ENCODE data around the gene RAD51B. TPM values are rescaled to one million over a fixed set of nuclear protein-coding genes. Genes with fewer than 3 reads are reported as not detected.

The RAD51B gene
- total and polyA plus RNA-seq, 9 of the 15 experiments (the other 6 are each of a cell fraction or from before 2014, with no cell fraction given): 8.5 to 17.3 (median 11.3) TPM

DNA sequence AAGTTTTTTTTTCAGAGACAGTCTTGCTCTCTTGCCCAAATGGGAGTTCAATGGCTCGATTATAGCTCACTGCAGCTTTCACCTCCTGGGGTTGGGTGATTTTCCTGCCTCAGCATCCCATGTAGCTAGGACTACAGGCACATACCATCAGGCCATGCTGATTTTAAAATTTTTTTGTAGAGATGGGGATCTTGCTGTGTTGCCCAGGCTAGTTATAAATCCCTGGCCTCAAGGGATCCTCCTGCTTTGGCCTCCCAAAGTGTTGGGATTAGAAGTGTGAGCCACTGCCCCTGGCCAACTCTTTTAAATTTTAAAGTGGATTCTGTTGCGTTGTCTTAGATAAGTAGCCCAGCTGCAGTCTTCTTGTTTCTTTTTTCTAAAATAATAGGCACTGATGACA lies 115.8 kb downstream of the RAD51B start:
- POLR2A ChIA-PET: no interaction called here
- Histone ChIP-seq H3K27me3 (ENCODE audit: control insufficient read depth in 2 of 2, insufficient read depth in 2 of 2, low read length in 2 of 2) (no peaks in the 10 kb centered on the region), H3K9me3 (replicated peaks; ENCODE audit: control insufficient read depth, insufficient read depth, low read depth, low read length) (no peaks in the 10 kb centered on the region), H3K9me1 (ENCODE audit: control insufficient read depth, insufficient read depth, low read length) (no peaks in the 10 kb centered on the region), H3K4me2 (ENCODE audit: insufficient read depth, low read length) (no peak overlapping the region), H3K9ac (ENCODE audit: insufficient read depth in 1 of 2, low read depth in 2 of 2, low read length in 2 of 2) (no peak overlapping the region), H2AFZ (ENCODE audit: low read depth, low read length) (no peak overlapping the region), H3K36me3 (ENCODE audit: control insufficient read depth, insufficient read depth, low read length) (no peaks in the 10 kb centered on the region), H3K4me1 (replicated peaks in 1 of 2; ENCODE audit: control insufficient read depth in 2 of 2, insufficient read depth in 2 of 2, low read length in 2 of 2) (no peaks in the 10 kb centered on the region; a peak in 1 of 5 replicates), H3K27ac (ENCODE audit: extremely low read depth, low read depth, low read length) (no peak overlapping the region), H4K20me1 (replicated peaks; ENCODE audit: control insufficient read depth, insufficient read depth, low read length) (0 out of 2 replicates have a peak, but pooled peaks cover 3% of the 10 kb centered on the region), H3K4me3 (no peak overlapping the region), H3K79me2 (ENCODE audit: control insufficient read depth, insufficient read depth, low read length) (no peaks in the 10 kb centered on the region)
- intact Hi-C loops (cut with micrococcal nuclease) (no loop called here), in situ Hi-C loops (cut with MboI) (loop anchor here (10.0 kb wide), 1 partner anchor 889 kb away; no protein-coding TSS in a partner anchor)
- 83% methylated on average over 1 of the region's 2 CpGs for WGBS (ENCODE audit: insufficient coverage, low coverage, missing lambda C conversion rate)
- no TSS peak for BruUV-seq (replicated peaks)
- CTCF ChIA-PET (ENCODE audit: low intra/inter-chr PET ratio): no interaction called here
- FAIRE-seq (no peak), ATAC-seq (no peak), DNase-seq (ENCODE audit: extremely low read depth in 1 of 4, low spot score in 3 of 4) (no peak)
- TF ChIP-seq ZNF174 (CRISPR knock-in tag; IDR thresholded peaks at IDR 0.05): no peak
- TF ChIP-seq MYC (IDR thresholded peaks at IDR 0.05; ENCODE audit: low read depth, low read length): no peak
- TF ChIP-seq MYC (CRISPR knock-in tag; IDR thresholded peaks at IDR 0.05; ENCODE audit: borderline replicate concordance, low read depth): no peak
- TF ChIP-seq, protein P1, sequence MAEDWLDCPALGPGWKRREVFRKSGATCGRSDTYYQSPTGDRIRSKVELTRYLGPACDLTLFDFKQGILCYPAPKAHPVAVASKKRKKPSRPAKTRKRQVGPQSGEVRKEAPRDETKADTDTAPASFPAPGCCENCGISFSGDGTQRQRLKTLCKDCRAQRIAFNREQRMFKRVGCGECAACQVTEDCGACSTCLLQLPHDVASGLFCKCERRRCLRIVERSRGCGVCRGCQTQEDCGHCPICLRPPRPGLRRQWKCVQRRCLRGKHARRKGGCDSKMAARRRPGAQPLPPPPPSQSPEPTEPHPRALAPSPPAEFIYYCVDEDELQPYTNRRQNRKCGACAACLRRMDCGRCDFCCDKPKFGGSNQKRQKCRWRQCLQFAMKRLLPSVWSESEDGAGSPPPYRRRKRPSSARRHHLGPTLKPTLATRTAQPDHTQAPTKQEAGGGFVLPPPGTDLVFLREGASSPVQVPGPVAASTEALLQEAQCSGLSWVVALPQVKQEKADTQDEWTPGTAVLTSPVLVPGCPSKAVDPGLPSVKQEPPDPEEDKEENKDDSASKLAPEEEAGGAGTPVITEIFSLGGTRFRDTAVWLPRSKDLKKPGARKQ (CRISPR knock-in tag; IDR thresholded peaks at IDR 0.05): no peak
- TF ChIP-seq PRPF4 (IDR thresholded peaks at IDR 0.05; ENCODE audit: insufficient read depth, low read depth, low read length, poor library complexity, severe bottlenecking): no peak
- no peak for TF ChIP-seq XRCC4 (IDR thresholded peaks at IDR 0.05; ENCODE audit: extremely low read depth, insufficient read depth, insufficient read length)
- no peak for TF ChIP-seq GABPB1 (CRISPR knock-in tag; IDR thresholded peaks at IDR 0.05)
- TF ChIP-seq, protein P2, sequence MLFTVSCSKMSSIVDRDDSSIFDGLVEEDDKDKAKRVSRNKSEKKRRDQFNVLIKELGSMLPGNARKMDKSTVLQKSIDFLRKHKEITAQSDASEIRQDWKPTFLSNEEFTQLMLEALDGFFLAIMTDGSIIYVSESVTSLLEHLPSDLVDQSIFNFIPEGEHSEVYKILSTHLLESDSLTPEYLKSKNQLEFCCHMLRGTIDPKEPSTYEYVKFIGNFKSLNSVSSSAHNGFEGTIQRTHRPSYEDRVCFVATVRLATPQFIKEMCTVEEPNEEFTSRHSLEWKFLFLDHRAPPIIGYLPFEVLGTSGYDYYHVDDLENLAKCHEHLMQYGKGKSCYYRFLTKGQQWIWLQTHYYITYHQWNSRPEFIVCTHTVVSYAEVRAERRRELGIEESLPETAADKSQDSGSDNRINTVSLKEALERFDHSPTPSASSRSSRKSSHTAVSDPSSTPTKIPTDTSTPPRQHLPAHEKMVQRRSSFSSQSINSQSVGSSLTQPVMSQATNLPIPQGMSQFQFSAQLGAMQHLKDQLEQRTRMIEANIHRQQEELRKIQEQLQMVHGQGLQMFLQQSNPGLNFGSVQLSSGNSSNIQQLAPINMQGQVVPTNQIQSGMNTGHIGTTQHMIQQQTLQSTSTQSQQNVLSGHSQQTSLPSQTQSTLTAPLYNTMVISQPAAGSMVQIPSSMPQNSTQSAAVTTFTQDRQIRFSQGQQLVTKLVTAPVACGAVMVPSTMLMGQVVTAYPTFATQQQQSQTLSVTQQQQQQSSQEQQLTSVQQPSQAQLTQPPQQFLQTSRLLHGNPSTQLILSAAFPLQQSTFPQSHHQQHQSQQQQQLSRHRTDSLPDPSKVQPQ (CRISPR knock-in tag; IDR thresholded peaks at IDR 0.05; ENCODE audit: borderline replicate concordance): no peak
- TF ChIP-seq ZNF778 (CRISPR knock-in tag; IDR thresholded peaks at IDR 0.05): no peak
- TF ChIP-seq TAF15 (IDR thresholded peaks at IDR 0.05; ENCODE audit: low read depth, low read length): no peak

Data from K562 (cell line).